Gastroesophageal sphincter (tissue), 3 donors: Measurements from ENCODE around the gene ANXA5.

ENCODE experiments used
- CTCF ChIP-seq, 4 experiments: fragments of 200-600 bp in 2 of 4; fragments of 450-650 bp in 2 of 4; sonication (generic) in 1 of 4; IDR thresholded peaks; one replicate each; pipeline ENCODE4 v1.5.1; 2017 to 2019; ENCODE audit warnings: antibody characterized with exemption in 4 of 4, mild to moderate bottlenecking in 2 of 4, moderate library complexity in 2 of 4
- POLR2A ChIP-seq, 2 donors: fragments of 450-650 bp; IDR thresholded peaks; one replicate each; pipeline ENCODE4 v1.6.1; 2017; ENCODE audit warnings: antibody characterized with exemption in 2 of 2, mild to moderate bottlenecking in 2 of 2, moderate library complexity in 1 of 2
- POLR2AphosphoS5 ChIP-seq: sonication (generic); formaldehyde crosslinking; IDR thresholded peaks from one replicate; pipeline ENCODE4 v1.6.1; 2017; ENCODE audit warnings: antibody characterized with exemption

GRCh38 chr4:121739575-121739974, 42.8 kb upstream of the ANXA5 start:
- TF ChIP-seq CTCF (IDR thresholded peaks at IDR 0.05) (no peak), POLR2AphosphoS5 (no peak), POLR2A (IDR thresholded peaks at IDR 0.05) (no peak)
